HepG2 (cell line): ENCODE results near the gene LLGL2. TPM values are rescaled to one million over a fixed set of nuclear protein-coding genes. Genes with fewer than 3 reads are reported as not detected.
A peak's percentile ranks its signal among the peaks of the same experiment; 100 is the strongest.

ENCODE experiments used
- CC2D1A ChIP-seq: sonication (generic); formaldehyde crosslinking; IDR thresholded peaks from 2 replicates; pipeline ENCODE4 v1.8.1; 2023; ENCODE audit warnings: mild to moderate bottlenecking, missing genetic modification reagents
- CCDC6 ChIP-seq: sonication (generic); formaldehyde crosslinking; IDR thresholded peaks from 2 replicates; pipeline ENCODE4 v1.8.1; 2022; ENCODE audit warnings: mild to moderate bottlenecking, missing genetic modification reagents, moderate library complexity
- DPF2 ChIP-seq: sonication (generic); formaldehyde crosslinking; IDR thresholded peaks from 2 replicates; pipeline ENCODE4 v1.4.0; 2020; ENCODE audit warnings: mild to moderate bottlenecking, low read depth, missing genetic modification reagents, borderline replicate concordance
- GTF3A ChIP-seq: sonication (generic); formaldehyde crosslinking; conservative IDR thresholded peaks from 2 replicates; pipeline ENCODE4 v1.4.0; 2020; ENCODE audit warnings: mild to moderate bottlenecking, missing genetic modification reagents
- IKZF4 ChIP-seq: sonication (generic); formaldehyde crosslinking; IDR thresholded peaks from 2 replicates; pipeline ENCODE4 v1.5.1; 2020; ENCODE audit warnings: borderline replicate concordance, mild to moderate bottlenecking, low read depth, missing genetic modification reagents; ENCODE audit errors: not compliant biosample characterization
- MLLT10 ChIP-seq: sonication (generic); formaldehyde crosslinking; IDR thresholded peaks from 2 replicates; pipeline ENCODE4 v1.4.0; 2020; ENCODE audit warnings: missing genetic modification reagents
- NFKB2 ChIP-seq: sonication (generic); formaldehyde crosslinking; IDR thresholded peaks from 2 replicates; pipeline ENCODE4 v1.4.0; 2020; ENCODE audit warnings: missing genetic modification reagents, borderline replicate concordance
- NFYB ChIP-seq: sonication (generic); formaldehyde crosslinking; IDR thresholded peaks from 2 replicates; pipeline ENCODE4 v1.4.0; 2020; ENCODE audit warnings: missing genetic modification reagents
- PBX2 ChIP-seq: IDR thresholded peaks from 2 replicates; pipeline ENCODE4 v1.6.1; 2016; ENCODE audit warnings: control low read depth
- PHF5A ChIP-seq: IDR thresholded peaks from one replicate; pipeline ENCODE4 v1.6.1; 2018; ENCODE audit warnings: low read depth, missing genetic modification reagents; ENCODE audit not compliant: unreplicated experiment
- RARG ChIP-seq: sonication (generic); formaldehyde crosslinking; IDR thresholded peaks from 2 replicates; pipeline ENCODE4 v1.4.0; 2020; ENCODE audit warnings: low read depth, mild to moderate bottlenecking, missing genetic modification reagents
- SAP130 ChIP-seq: IDR thresholded peaks from 2 replicates; pipeline ENCODE4 v1.6.1; 2016; ENCODE audit warnings: low read depth
- STAT6 ChIP-seq: sonication (generic); formaldehyde crosslinking; IDR thresholded peaks from 2 replicates; pipeline ENCODE4 v1.4.0; 2020; ENCODE audit warnings: missing genetic modification reagents, mild to moderate bottlenecking, borderline replicate concordance
- TBX2 ChIP-seq: sonication (generic); formaldehyde crosslinking; IDR thresholded peaks from 2 replicates; pipeline ENCODE4 v1.5.0; 2020; ENCODE audit warnings: missing genetic modification reagents, mild to moderate bottlenecking, borderline replicate concordance
- THAP11 ChIP-seq: IDR thresholded peaks from 2 replicates; pipeline ENCODE4 v1.6.1; 2016; ENCODE audit warnings: missing biosample characterization, missing genetic modification reagents
- THAP9 ChIP-seq: sonication (generic); formaldehyde crosslinking; IDR thresholded peaks from 2 replicates; pipeline ENCODE4; 2020; ENCODE audit warnings: missing genetic modification reagents, mild to moderate bottlenecking, borderline replicate concordance
- XRCC5 ChIP-seq: fragments of 200-400 bp; formaldehyde crosslinking; optimal IDR thresholded peaks from 2 replicates; pipeline ENCODE3; 2017; ENCODE audit warnings: mild to moderate bottlenecking, low read length
- ZFP36L2 ChIP-seq: sonication (generic); formaldehyde crosslinking; IDR thresholded peaks from 2 replicates; pipeline ENCODE4 v1.4.0; 2020; ENCODE audit warnings: missing genetic modification reagents
- ZNF230 ChIP-seq: sonication (generic); formaldehyde crosslinking; IDR thresholded peaks from 2 replicates; pipeline ENCODE4 v1.4.0; 2020; ENCODE audit warnings: mild to moderate bottlenecking, missing genetic modification reagents
- ZNF629 ChIP-seq: sonication (generic); formaldehyde crosslinking; conservative IDR thresholded peaks from 2 replicates; pipeline ENCODE4 v1.5.0; 2020; ENCODE audit warnings: missing genetic modification reagents
- ZNF800 ChIP-seq: sonication (generic); formaldehyde crosslinking; IDR thresholded peaks from 2 replicates; pipeline ENCODE4 v1.4.0; 2020; ENCODE audit warnings: missing genetic modification reagents
- ZSCAN9 ChIP-seq: IDR thresholded peaks from 2 replicates; pipeline ENCODE4 v1.6.1; 2016; ENCODE audit warnings: borderline replicate concordance
- polyA plus RNA-seq, 8 experiments: library from polyadenylated mRNA; depleted of rRNA in 3 of 8; stranded (reverse) in 7 of 8; unstranded in 1 of 8; fragments of >200 nt; fragmentation: Illumina TruSeq in 4 of 8; extraction: Trizol in 4 of 8; gene quantifications; 2 replicates each; pipeline versions ENCODE4 v1.2.1 to v1.2.3, GENCODE V29; 2011 to 2016; ENCODE audit warnings: low read depth in 4 of 8, missing spikeins in 1 of 8, mixed read lengths in 1 of 8; ENCODE audit not compliant: insufficient read depth in 1 of 8
- total RNA-seq, 5 experiments: library from RNA; depleted of rRNA; stranded (reverse); fragments of >200 nt; fragmentation: Illumina TruSeq; extraction: Trizol; gene quantifications; 2 replicates each; pipeline ENCODE4 v1.2.3, GENCODE V29; 2016; ENCODE audit warnings: low read depth in 1 of 5

Gene LLGL2
- total and polyA plus RNA-seq, 2 of the 13 experiments (the other 11 are each of a cell fraction or from before 2014, with no cell fraction given), result 83.0 to 86.7 TPM

GRCh38 chr17:75525806-75526554 is 483 bp downstream of the LLGL2 start (continued):
- TF ChIP-seq STAT6 (no peak), XRCC5 (peak; percentile 58), CCDC6 (CRISPR knock-in tag) (no peak; the same call in 1 of the 2 replicates), DPF2 (no peak), SAP130 (CRISPR knock-in tag) (peak; percentile 87), ZNF800 (CRISPR knock-in tag) (peak; percentile 54; the same call in 1 of the 2 replicates), NFYB (CRISPR knock-in tag) (no peak), PHF5A (CRISPR knock-in tag) (no peak), NFKB2 (CRISPR knock-in tag) (no peak), TBX2 (CRISPR knock-in tag) (no peak; the same call in 1 of the 2 replicates), THAP11 (CRISPR knock-in tag) (no peak), CC2D1A (CRISPR knock-in tag) (no peak), IKZF4 (CRISPR knock-in tag) (no peak), MLLT10 (CRISPR knock-in tag) (no peak), ZNF230 (no peak; the same call in 1 of the 2 replicates), GTF3A (CRISPR knock-in tag) (no peak), ZFP36L2 (CRISPR knock-in tag) (no peak), ZSCAN9 (CRISPR knock-in tag) (no peak), THAP9 (no peak), PBX2 (CRISPR knock-in tag) (no peak), RARG (CRISPR knock-in tag) (no peak), ZNF629 (CRISPR knock-in tag) (no peak)
